GM12878 (cell line): ENCODE measurements around the gene NPLOC4. TPM values are rescaled to one million over a fixed set of nuclear protein-coding genes. Genes with fewer than 3 reads are reported as not detected.

Experiments used
- CHD2 ChIP-seq: IDR thresholded peaks from 2 replicates; pipeline ENCODE4 v1.6.1; 2011; ENCODE audit warnings: low read depth, low read length, improper control_type of control experiment, borderline replicate concordance
- CUX1 ChIP-seq: IDR thresholded peaks from 2 replicates; pipeline ENCODE4 v1.6.1; 2012; ENCODE audit warnings: improper control_type of control experiment, low read depth, low read length; ENCODE audit not compliant: insufficient replicate concordance
- ESRRA ChIP-seq: IDR thresholded peaks from 2 replicates; pipeline ENCODE4 v1.6.1; 2012; ENCODE audit warnings: mild to moderate bottlenecking, low read length, improper control_type of control experiment
- FOS ChIP-seq: IDR thresholded peaks from 3 replicates; pipeline ENCODE4 v1.6.1; 2011; ENCODE audit warnings: borderline replicate concordance; ENCODE audit not compliant: insufficient read length; ENCODE audit errors: extremely low read depth
- IKZF2 ChIP-seq, 2 experiments: fragments of 450-650 bp; IDR thresholded peaks; 2 replicates each; pipeline ENCODE4 v1.6.1; 2017; ENCODE audit warnings: mild to moderate bottlenecking in 2 of 2, moderate library complexity in 2 of 2
- IRF4 ChIP-seq: IDR thresholded peaks from 2 replicates; pipeline ENCODE4 v1.6.1; 2011; ENCODE audit warnings: low read depth, low read length
- KLF5 ChIP-seq: fragments of 450-650 bp; IDR thresholded peaks from 2 replicates; pipeline ENCODE4 v1.6.1; 2014; ENCODE audit warnings: mild to moderate bottlenecking; ENCODE audit not compliant: partially characterized antibody
- MTA3 ChIP-seq: IDR thresholded peaks from 2 replicates; pipeline ENCODE4 v1.6.1; 2012; ENCODE audit warnings: low read length, inconsistent platforms, borderline replicate concordance
- NFYB ChIP-seq: IDR thresholded peaks from 2 replicates; pipeline ENCODE4 v1.6.1; 2011; ENCODE audit warnings: low read depth, mild to moderate bottlenecking, low read length, improper control_type of control experiment, moderate library complexity; ENCODE audit not compliant: insufficient read depth
- NR2F1 ChIP-seq: fragments of 450-650 bp; conservative IDR thresholded peaks from 2 replicates; pipeline ENCODE4 v1.6.1; 2017; ENCODE audit warnings: mild to moderate bottlenecking
- RB1 ChIP-seq: fragments of 450-650 bp; formaldehyde crosslinking; IDR thresholded peaks from 2 replicates; pipeline ENCODE4 v1.6.1; 2017; ENCODE audit warnings: mild to moderate bottlenecking, borderline replicate concordance
- SP1 ChIP-seq: IDR thresholded peaks from one replicate; pipeline ENCODE4 v1.6.1; 2011; ENCODE audit warnings: low read depth, low read length
- STAT1 ChIP-seq: fragments of 450-650 bp; conservative IDR thresholded peaks from 2 replicates; pipeline ENCODE4 v1.6.1; 2014; ENCODE audit warnings: antibody characterized with exemption, mild to moderate bottlenecking
- ZBED1 ChIP-seq: IDR thresholded peaks from 2 replicates; pipeline ENCODE4 v1.6.1; 2016; ENCODE audit warnings: borderline replicate concordance
- ZBTB33 ChIP-seq: fragments of 450-650 bp; IDR thresholded peaks from 2 replicates; pipeline ENCODE4 v1.6.1; 2017; ENCODE audit warnings: mild to moderate bottlenecking
- ZNF207 ChIP-seq: fragments of 450-650 bp; IDR thresholded peaks from 2 replicates; pipeline ENCODE4 v1.6.1; 2014; ENCODE audit warnings: antibody characterized with exemption, mild to moderate bottlenecking, borderline replicate concordance
- polyA plus RNA-seq, 11 experiments: library from polyadenylated mRNA; depleted of rRNA in 4 of 11; unstranded in 6 of 11; stranded (reverse) in 5 of 11; fragments of >200 nt; fragmentation: Nextera tagmentation in 4 of 11; fragmentation: Illumina TruSeq in 1 of 11; extraction: Ambion mirVana in 4 of 11; extraction: Trizol in 1 of 11; gene quantifications; 1 replicate in 1 of 11; 2 replicates in 10 of 11; pipeline versions ENCODE4 v1.2.1 to v1.2.3, GENCODE V29; 2011 to 2016; ENCODE audit warnings: inconsistent platforms in 2 of 11, missing spikeins in 2 of 11, low read depth in 1 of 11
- total RNA-seq, 4 experiments: library from RNA; depleted of rRNA in 3 of 4; stranded (reverse); fragments of >200 nt in 3 of 4; fragmentation: Illumina TruSeq in 1 of 4; extraction: Trizol in 1 of 4; gene quantifications; 2 replicates each; pipeline versions ENCODE4 v1.2.1 to v1.2.3, GENCODE V29; 2013 to 2021
- TF ChIP-seq, protein P1 (sequence below): fragments of 450-650 bp; IDR thresholded peaks from 2 replicates; pipeline ENCODE4 v1.6.1; 2017; ENCODE audit warnings: low read depth, mild to moderate bottlenecking, moderate library complexity
- TF ChIP-seq, protein P2 (sequence below): IDR thresholded peaks from 2 replicates; pipeline ENCODE4 v1.6.1; 2011; ENCODE audit warnings: mild to moderate bottlenecking, low read depth, low read length, moderate library complexity; ENCODE audit not compliant: insufficient replicate concordance

The NPLOC4 gene
- total and polyA plus RNA-seq, 10 of the 15 experiments (the other 5 are each of a cell fraction or from before 2014, with no cell fraction given) = 1.5 to 83.7 (median 45.8) TPM

GRCh38 chr17:81666342-81667191 is 29.7 kb upstream of the NPLOC4 start, which contains the start of the genes CCDC137 and OXLD1 (continued):
- TF ChIP-seq IRF4 (no peak), ZBTB33 (no peak), MTA3 (no peak), ZNF207 (0 out of 2 replicates have a peak, but pooled peaks have one; percentile 62), ZBED1 (no peak; the same call in 1 of the 2 replicates), STAT1 (no peak), NR2F1 (peak; percentile 42), SP1 (peak; percentile 93), FOS (peak; percentile 57), NFYB (peak; percentile 93), IKZF2 (IDR thresholded peaks at IDR 0.05) (peak in 1 of 2 experiments; percentile 5; a peak in 1 of 4 replicates), ESRRA (0 out of 2 replicates have a peak, but pooled peaks have one; percentile 24), CHD2 (peak; percentile 92), RB1 (peak; percentile 79; the same call in 1 of the 2 replicates), KLF5 (peak; percentile 40), CUX1 (no peak)
- TF ChIP-seq, protein P1, sequence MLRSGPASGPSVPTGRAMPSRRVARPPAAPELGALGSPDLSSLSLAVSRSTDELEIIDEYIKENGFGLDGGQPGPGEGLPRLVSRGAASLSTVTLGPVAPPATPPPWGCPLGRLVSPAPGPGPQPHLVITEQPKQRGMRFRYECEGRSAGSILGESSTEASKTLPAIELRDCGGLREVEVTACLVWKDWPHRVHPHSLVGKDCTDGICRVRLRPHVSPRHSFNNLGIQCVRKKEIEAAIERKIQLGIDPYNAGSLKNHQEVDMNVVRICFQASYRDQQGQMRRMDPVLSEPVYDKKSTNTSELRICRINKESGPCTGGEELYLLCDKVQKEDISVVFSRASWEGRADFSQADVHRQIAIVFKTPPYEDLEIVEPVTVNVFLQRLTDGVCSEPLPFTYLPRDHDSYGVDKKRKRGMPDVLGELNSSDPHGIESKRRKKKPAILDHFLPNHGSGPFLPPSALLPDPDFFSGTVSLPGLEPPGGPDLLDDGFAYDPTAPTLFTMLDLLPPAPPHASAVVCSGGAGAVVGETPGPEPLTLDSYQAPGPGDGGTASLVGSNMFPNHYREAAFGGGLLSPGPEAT = 0 out of 2 replicates have a peak, but pooled peaks have one; percentile 21
- TF ChIP-seq, protein P2, sequence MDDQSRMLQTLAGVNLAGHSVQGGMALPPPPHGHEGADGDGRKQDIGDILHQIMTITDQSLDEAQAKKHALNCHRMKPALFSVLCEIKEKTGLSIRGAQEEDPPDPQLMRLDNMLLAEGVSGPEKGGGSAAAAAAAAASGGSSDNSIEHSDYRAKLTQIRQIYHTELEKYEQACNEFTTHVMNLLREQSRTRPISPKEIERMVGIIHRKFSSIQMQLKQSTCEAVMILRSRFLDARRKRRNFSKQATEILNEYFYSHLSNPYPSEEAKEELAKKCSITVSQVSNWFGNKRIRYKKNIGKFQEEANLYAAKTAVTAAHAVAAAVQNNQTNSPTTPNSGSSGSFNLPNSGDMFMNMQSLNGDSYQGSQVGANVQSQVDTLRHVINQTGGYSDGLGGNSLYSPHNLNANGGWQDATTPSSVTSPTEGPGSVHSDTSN = peak; percentile 99
